IPS DF 6.9 (cell line): ENCODE data around the gene TP73.

ENCODE experiments used
- DNase-seq: peaks from one replicate; pipeline ENCODE4 v3.0.0-alpha.2; 2013; ENCODE audit warnings: low read depth, low spot score
- H3K27ac ChIP-seq: one replicate; pipeline ENCODE4 v1.5.1; 2013; ENCODE audit warnings: low read length, control low read depth
- H3K27me3 ChIP-seq: 2 replicates; pipeline ENCODE4 v1.6.1; 2013; ENCODE audit warnings: mild to moderate bottlenecking, low read length; ENCODE audit not compliant: control insufficient read depth, insufficient read depth
- H3K36me3 ChIP-seq: 2 replicates; pipeline ENCODE4 v1.6.1; 2013; ENCODE audit warnings: low read length; ENCODE audit not compliant: control insufficient read depth, insufficient read depth
- H3K4me1 ChIP-seq: 2 replicates; pipeline ENCODE4 v1.6.1; 2013; ENCODE audit warnings: low read length; ENCODE audit not compliant: control insufficient read depth, insufficient read depth
- H3K4me3 ChIP-seq: 2 replicates; pipeline ENCODE4 v1.5.1; 2013; ENCODE audit warnings: mild to moderate bottlenecking, low read length
- H3K9me3 ChIP-seq: 2 replicates; pipeline ENCODE4 v1.6.1; 2013; ENCODE audit warnings: low read length, inconsistent platforms; ENCODE audit not compliant: control insufficient read depth, insufficient read depth
- WGBS: extraction: QIAGEN DNeasy Blood & Tissue Kit; methylation state at CpG from one replicate; pipeline ENCODE4 v1.1.7; 2013; ENCODE audit warnings: mixed read lengths, missing lambda C conversion rate; ENCODE audit not compliant: insufficient read length, insufficient coverage; 5-methylcytosine and 5-hydroxymethylcytosine counted together

Gene TP73

GRCh38 chr1:3636531-3636930 lies 15.8 kb upstream of the TP73 start:
- Histone ChIP-seq H3K4me3 (no peak overlapping the region), H3K27me3 (no peaks in the 10 kb centered on the region), H3K9me3 (no peaks in the 10 kb centered on the region), H3K27ac (no peak overlapping the region), H3K4me1 (no peaks in the 10 kb centered on the region; the same call in 1 of the 2 replicates), H3K36me3 (peaks cover 3% of the 10 kb centered on the region; the same call in 1 of the 2 replicates)
- no CpG with 5 or more reads among the region's 11 CpGs for WGBS
- DNase-seq = no peak

GRCh38 chr1:3638027-3638426 lies 14.3 kb upstream of the TP73 start:
- no peak for DNase-seq
- no peaks in the 10 kb centered on the region for H3K27me3 ChIP-seq
- H3K9me3 ChIP-seq = no peaks in the 10 kb centered on the region
- H3K4me1 ChIP-seq = no peaks in the 10 kb centered on the region
- no peak overlapping the region for H3K27ac ChIP-seq
- H3K36me3 ChIP-seq = peaks cover 3% of the 10 kb centered on the region; the same call in 1 of the 2 replicates
- no peak overlapping the region for H3K4me3 ChIP-seq
- WGBS = no CpG with 5 or more reads among the region's 12 CpGs

GRCh38 chr1:3638676-3639075 lies 13.6 kb upstream of the TP73 start:
- H3K27me3 ChIP-seq = no peaks in the 10 kb centered on the region
- H3K9me3 ChIP-seq = no peaks in the 10 kb centered on the region
- no CpG with 5 or more reads among the region's 15 CpGs for WGBS
- H3K4me3 ChIP-seq = no peak overlapping the region
- no peaks in the 10 kb centered on the region for H3K4me1 ChIP-seq
- no peak for DNase-seq
- H3K27ac ChIP-seq = no peak overlapping the region
- peaks cover 3% of the 10 kb centered on the region; the same call in 1 of the 2 replicates for H3K36me3 ChIP-seq

GRCh38 chr1:3639397-3639911 lies 12.9 kb upstream of the TP73 start:
- H3K9me3 ChIP-seq = no peaks in the 10 kb centered on the region
- no peak overlapping the region for H3K27ac ChIP-seq
- DNase-seq = no peak
- no peak overlapping the region for H3K4me3 ChIP-seq
- WGBS = no CpG with 5 or more reads among the region's 23 CpGs
- H3K36me3 ChIP-seq = peaks cover 3% of the 10 kb centered on the region; the same call in 1 of the 2 replicates
- no peaks in the 10 kb centered on the region for H3K4me1 ChIP-seq
- no peaks in the 10 kb centered on the region for H3K27me3 ChIP-seq

- no peaks in the 10 kb centered on the region for H3K9me3 ChIP-seq
- H3K36me3 ChIP-seq = peaks cover 3% of the 10 kb centered on the region; the same call in 1 of the 2 replicates
- H3K4me1 ChIP-seq = no peaks in the 10 kb centered on the region
- no peak overlapping the region for H3K4me3 ChIP-seq
- H3K27ac ChIP-seq = no peak overlapping the region
- no CpG with 5 or more reads among the region's 36 CpGs for WGBS
- no peaks in the 10 kb centered on the region for H3K27me3 ChIP-seq
- no peak for DNase-seq
Measured at GRCh38 chr1:3640121-3640837, 12.0 kb upstream of the TP73 start.

- no CpG with 5 or more reads among the region's 26 CpGs for WGBS
- no peak overlapping the region for H3K27ac ChIP-seq
- H3K4me1 ChIP-seq = no peaks in the 10 kb centered on the region
- H3K4me3 ChIP-seq = no peak overlapping the region
- no peak for DNase-seq
- H3K9me3 ChIP-seq = no peaks in the 10 kb centered on the region
- no peaks in the 10 kb centered on the region for H3K27me3 ChIP-seq
- peaks cover 3% of the 10 kb centered on the region; the same call in 1 of the 2 replicates for H3K36me3 ChIP-seq
Measured at GRCh38 chr1:3641046-3641760, 11.1 kb upstream of the TP73 start.

- Histone ChIP-seq H3K36me3 (peaks cover 3% of the 10 kb centered on the region; the same call in 1 of the 2 replicates), H3K27ac (no peak overlapping the region), H3K4me3 (no peak overlapping the region), H3K9me3 (no peaks in the 10 kb centered on the region), H3K27me3 (no peaks in the 10 kb centered on the region), H3K4me1 (no peaks in the 10 kb centered on the region)
- no CpG with 5 or more reads among the region's 11 CpGs for WGBS
- no peak for DNase-seq
Measured at GRCh38 chr1:3641816-3642215, 10.5 kb upstream of the TP73 start.

GRCh38 chr1:3642919-3643675 lies 9.2 kb upstream of the TP73 start:
- Histone ChIP-seq H3K27ac (no peak overlapping the region), H3K27me3 (no peaks in the 10 kb centered on the region), H3K4me1 (no peaks in the 10 kb centered on the region), H3K9me3 (no peaks in the 10 kb centered on the region), H3K36me3 (peaks cover 3% of the 10 kb centered on the region; the same call in 1 of the 2 replicates), H3K4me3 (no peak overlapping the region)
- WGBS = no CpG with 5 or more reads among the region's 43 CpGs
- no peak for DNase-seq

GRCh38 chr1:3644273-3644672 lies 8.0 kb upstream of the TP73 start:
- H3K27me3 ChIP-seq = no peaks in the 10 kb centered on the region
- no peaks in the 10 kb centered on the region for H3K4me1 ChIP-seq
- H3K9me3 ChIP-seq = no peaks in the 10 kb centered on the region
- DNase-seq = no peak
- peaks cover 3% of the 10 kb centered on the region; the same call in 1 of the 2 replicates for H3K36me3 ChIP-seq
- no peak overlapping the region for H3K4me3 ChIP-seq
- no CpG with 5 or more reads among the region's 25 CpGs for WGBS
- H3K27ac ChIP-seq = no peak overlapping the region

GRCh38 chr1:3645247-3645646 lies 7.1 kb upstream of the TP73 start:
- no peaks in the 10 kb centered on the region for H3K36me3 ChIP-seq
- no CpG with 5 or more reads among the region's 43 CpGs for WGBS
- DNase-seq = no peak

More at GRCh38 chr1:3645247-3645646, 7.1 kb upstream of the TP73 start:
- Histone ChIP-seq H3K27me3 (no peaks in the 10 kb centered on the region; the same call in 1 of the 2 replicates), H3K4me1 (no peaks in the 10 kb centered on the region), H3K27ac (no peak overlapping the region), H3K4me3 (no peak overlapping the region), H3K9me3 (no peaks in the 10 kb centered on the region)
